BLaER1 treated with 17β-estradiol and CSF1 and Interleukin-3, amounts not matched to agents 10 nM and 100 nM (cell line): ENCODE measurements around the gene ZC3H12D.
A peak's percentile ranks its signal among the peaks of the same experiment; 100 is the strongest.

Experiments used
- H3K27ac ChIP-seq, 11 experiments: shearing (Covaris generic); formaldehyde crosslinking; 2 replicates each; pipeline ENCODE4 v1.8.1; 2022
- H3K27me3 ChIP-seq, 11 experiments: shearing (Covaris generic); formaldehyde crosslinking; 2 replicates each; pipeline ENCODE4 v1.8.1; 2022
- H3K36me3 ChIP-seq, 11 experiments: shearing (Covaris generic); formaldehyde crosslinking; 2 replicates each; pipeline ENCODE4 v1.8.1; 2022
- H3K4me1 ChIP-seq, 10 experiments: shearing (Covaris generic); formaldehyde crosslinking; 2 replicates each; pipeline ENCODE4 v1.8.1; 2022
- H3K4me2 ChIP-seq, 11 experiments: shearing (Covaris generic); formaldehyde crosslinking; 2 replicates each; pipeline ENCODE4 v1.8.1; 2022
- H3K4me3 ChIP-seq, 10 experiments: shearing (Covaris generic); formaldehyde crosslinking; 2 replicates each; pipeline ENCODE4 v1.8.1; 2022
- H3K9ac ChIP-seq, 11 experiments: shearing (Covaris generic); formaldehyde crosslinking; 2 replicates each; pipeline ENCODE4 v1.8.1; 2022
- H3K9me3 ChIP-seq, 11 experiments: shearing (Covaris generic); formaldehyde crosslinking; replicated peaks in 1 of 11; 2 replicates each; pipeline ENCODE4 v1.8.1; 2022
- H4K20me1 ChIP-seq, 11 experiments: shearing (Covaris generic); formaldehyde crosslinking; 2 replicates each; pipeline ENCODE4 v1.8.1; 2022
- Cebpa-rat ChIP-seq, 11 experiments: shearing (Covaris generic); IDR thresholded peaks; 2 replicates each; pipeline ENCODE4 v1.8.1; 2022

The ZC3H12D gene

GRCh38 chr6:149492798-149493343 is 8.1 kb upstream of the ZC3H12D start:
- H3K4me1 ChIP-seq, result peaks cover 19 to 60% (median 29%) of the 10 kb centered on the region in 10 experiments
- H3K27me3 ChIP-seq, result no peaks in the 10 kb centered on the region
- H3K9me3 ChIP-seq, result no peaks in the 10 kb centered on the region
- peaks cover 0 to 8% (median 0%) of the 10 kb centered on the region in 11 experiments; a peak in 3 of 22 replicates for H3K36me3 ChIP-seq
- peak overlapping the region in 2 of 11 experiments; percentile 46 to 82; a peak in 4 of 22 replicates for H3K4me2 ChIP-seq
- no peak overlapping the region for H3K27ac ChIP-seq
- no peaks in the 10 kb centered on the region for H4K20me1 ChIP-seq
- TF ChIP-seq Cebpa-rat (IDR thresholded peaks at IDR 0.05), result no peak
- H3K9ac ChIP-seq, result no peak overlapping the region
- no peak overlapping the region for H3K4me3 ChIP-seq

DNA sequence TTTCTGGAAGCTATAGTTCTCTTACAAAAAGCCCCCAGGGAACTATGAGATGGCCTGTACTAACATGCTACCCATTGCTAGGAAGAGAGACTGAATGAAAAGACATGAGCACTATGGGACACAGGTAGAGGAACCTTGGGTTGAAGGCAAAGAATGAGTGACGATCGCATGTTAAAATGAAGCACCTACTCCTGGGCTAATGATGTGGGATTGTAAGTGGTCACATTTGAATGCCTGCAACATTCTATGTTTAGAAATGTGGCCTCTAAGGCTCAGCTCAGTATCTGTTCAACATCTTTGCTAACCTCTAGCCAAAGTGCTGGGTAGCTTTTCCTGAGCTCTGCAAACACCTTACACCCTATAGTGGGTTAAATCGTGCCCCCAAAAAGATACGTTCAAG is 5.2 kb upstream of the ZC3H12D start:
- Histone ChIP-seq H3K9ac (no peak overlapping the region), H3K4me1 (peaks cover 35 to 53% (median 49%) of the 10 kb centered on the region in 10 experiments), H3K4me2 (peak overlapping the region in 7 of 11 experiments; percentile 7 to 52 (median 44); a peak in 10 of 22 replicates), H3K4me3 (no peak overlapping the region), H4K20me1 (no peaks in the 10 kb centered on the region), H3K27ac (peak overlapping the region in 2 of 11 experiments; percentile 55 to 62; a peak in 4 of 22 replicates), H3K36me3 (no peaks in the 10 kb centered on the region), H3K9me3 (no peaks in the 10 kb centered on the region), H3K27me3 (no peaks in the 10 kb centered on the region)
- TF ChIP-seq Cebpa-rat (IDR thresholded peaks at IDR 0.05), result no peak

DNA sequence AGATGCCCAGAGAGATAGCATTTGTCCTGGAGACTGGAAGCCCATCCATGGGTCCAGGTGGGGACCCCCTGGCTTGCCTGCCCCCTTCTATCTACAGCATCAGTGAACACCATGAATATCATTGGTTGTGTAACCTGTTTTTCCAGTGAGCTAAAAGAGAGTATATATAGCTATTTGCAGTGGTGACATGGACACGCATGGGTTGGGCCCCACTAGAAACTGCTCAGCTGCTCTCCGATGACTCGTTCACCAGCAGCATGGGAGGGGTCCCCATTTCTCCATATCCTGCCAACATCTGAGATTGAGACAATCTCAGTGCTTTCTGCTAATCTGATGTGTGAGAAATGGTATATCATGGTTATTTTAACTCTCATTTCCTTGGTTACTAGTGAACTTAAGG is 4.0 kb upstream of the ZC3H12D start:
- peaks cover 40 to 63% (median 54%) of the 10 kb centered on the region in 10 experiments for H3K4me1 ChIP-seq
- peak overlapping the region; percentile 5 to 72 (median 44); a peak in 20 of 22 replicates for H3K4me2 ChIP-seq
- no peaks in the 10 kb centered on the region for H3K27me3 ChIP-seq
- TF ChIP-seq Cebpa-rat (IDR thresholded peaks at IDR 0.05), result peak in 1 of 11 experiments; percentile 12; a peak in 3 of 22 replicates
- H4K20me1 ChIP-seq, result no peaks in the 10 kb centered on the region
- no peak overlapping the region; a peak in 1 of 22 replicates for H3K9ac ChIP-seq
- H3K27ac ChIP-seq, result peak overlapping the region in 6 of 11 experiments; percentile 28 to 65 (median 54); a peak in 9 of 22 replicates
- H3K4me3 ChIP-seq, result no peak overlapping the region
- H3K36me3 ChIP-seq, result no peaks in the 10 kb centered on the region
- H3K9me3 ChIP-seq, result no peaks in the 10 kb centered on the region

- no peak overlapping the region for H3K9ac ChIP-seq
- no peak overlapping the region for H3K4me2 ChIP-seq
- TF ChIP-seq Cebpa-rat (IDR thresholded peaks at IDR 0.05), result no peak
- no peaks in the 10 kb centered on the region for H3K36me3 ChIP-seq
- no peaks in the 10 kb centered on the region for H4K20me1 ChIP-seq
- H3K4me3 ChIP-seq, result no peak overlapping the region
- H3K4me1 ChIP-seq, result peaks cover 26 to 78% (median 66%) of the 10 kb centered on the region in 10 experiments
- H3K27ac ChIP-seq, result no peak overlapping the region
- H3K9me3 ChIP-seq, result no peaks in the 10 kb centered on the region
- no peaks in the 10 kb centered on the region for H3K27me3 ChIP-seq
Observed at GRCh38 chr6:149487316-149487715, 2.5 kb upstream of the ZC3H12D start.

GRCh38 chr6:149483849-149484655 is 762 bp downstream of the ZC3H12D start:
- H3K9me3 ChIP-seq, result no peaks in the 10 kb centered on the region
- H3K4me2 ChIP-seq, result peak overlapping the region; percentile 92 to 100 (median 98)
- H3K27ac ChIP-seq, result peak overlapping the region; percentile 80 to 99 (median 94)
- H3K27me3 ChIP-seq, result no peaks in the 10 kb centered on the region
- H3K9ac ChIP-seq, result peak overlapping the region; percentile 80 to 94 (median 86)
- peak overlapping the region; percentile 57 to 73 (median 60) for H3K4me3 ChIP-seq
- TF ChIP-seq Cebpa-rat (IDR thresholded peaks at IDR 0.05), result no peak
- H3K4me1 ChIP-seq, result peaks cover 51 to 91% (median 80%) of the 10 kb centered on the region in 10 experiments
- no peaks in the 10 kb centered on the region; a peak in 1 of 22 replicates for H4K20me1 ChIP-seq
- peaks cover 0 to 14% (median 0%) of the 10 kb centered on the region in 11 experiments; a peak in 6 of 22 replicates for H3K36me3 ChIP-seq

DNA sequence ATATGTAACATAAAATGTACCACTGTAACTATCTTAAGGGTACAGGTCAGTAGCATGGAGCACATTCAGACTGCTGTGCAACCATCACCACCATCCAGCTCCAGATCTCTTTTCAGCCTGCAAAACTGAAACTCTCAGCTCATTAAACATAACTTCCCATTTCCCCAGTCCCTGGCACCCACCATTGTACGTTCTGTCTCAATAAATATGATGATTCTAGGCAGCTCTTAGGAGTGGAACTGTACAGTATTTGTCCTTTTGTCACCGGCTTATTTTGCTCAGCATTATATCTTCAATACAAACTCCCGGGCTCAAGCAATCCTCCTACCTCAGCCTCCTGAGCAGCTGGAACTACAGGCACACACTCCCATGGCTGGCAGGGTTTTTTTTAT is 1.5 kb downstream of the ZC3H12D start:
- TF ChIP-seq Cebpa-rat (IDR thresholded peaks at IDR 0.05), result no peak
- Histone ChIP-seq H3K27ac (peak overlapping the region; percentile 80 to 99 (median 94)), H3K4me3 (peak overlapping the region; percentile 57 to 73 (median 60)), H3K4me1 (peaks cover 50 to 90% (median 78%) of the 10 kb centered on the region in 10 experiments), H3K27me3 (no peaks in the 10 kb centered on the region), H3K9me3 (no peaks in the 10 kb centered on the region), H3K4me2 (peak overlapping the region; percentile 92 to 100 (median 98)), H3K9ac (peak overlapping the region; percentile 80 to 94 (median 86)), H4K20me1 (no peaks in the 10 kb centered on the region; a peak in 1 of 22 replicates), H3K36me3 (peaks cover 0 to 21% (median 0%) of the 10 kb centered on the region in 11 experiments; a peak in 6 of 22 replicates)

GRCh38 chr6:149482545-149483333 is 2.1 kb downstream of the ZC3H12D start:
- no peaks in the 10 kb centered on the region for H3K9me3 ChIP-seq
- no peaks in the 10 kb centered on the region for H3K27me3 ChIP-seq
- H3K36me3 ChIP-seq, result peaks cover 0 to 26% (median 0%) of the 10 kb centered on the region in 11 experiments; a peak in 6 of 22 replicates
- peak overlapping the region; percentile 80 to 99 (median 94) for H3K27ac ChIP-seq
- peak overlapping the region; percentile 57 to 73 (median 60) for H3K4me3 ChIP-seq
- peak overlapping the region; percentile 92 to 100 (median 98) for H3K4me2 ChIP-seq
- no peak for TF ChIP-seq Cebpa-rat (IDR thresholded peaks at IDR 0.05)
- peak overlapping the region; percentile 80 to 94 (median 86) for H3K9ac ChIP-seq
- peaks cover 50 to 89% (median 77%) of the 10 kb centered on the region in 10 experiments for H3K4me1 ChIP-seq
- peaks cover 0 to 3% (median 0%) of the 10 kb centered on the region in 11 experiments; a peak in 3 of 22 replicates for H4K20me1 ChIP-seq

GRCh38 chr6:149480502-149481280 is 4.1 kb downstream of the ZC3H12D start:
- Histone ChIP-seq H3K4me1 (peaks cover 52 to 90% (median 70%) of the 10 kb centered on the region in 10 experiments), H4K20me1 (peaks cover 0 to 24% (median 0%) of the 10 kb centered on the region in 11 experiments; a peak in 5 of 22 replicates), H3K4me2 (peak overlapping the region; percentile 92 to 100 (median 98)), H3K9me3 (no peaks in the 10 kb centered on the region), H3K27ac (peak overlapping the region; percentile 80 to 99 (median 94)), H3K36me3 (peaks cover 0 to 45% (median 7%) of the 10 kb centered on the region in 11 experiments; a peak in 11 of 22 replicates), H3K4me3 (peak overlapping the region; percentile 57 to 73 (median 60)), H3K27me3 (no peaks in the 10 kb centered on the region), H3K9ac (peak overlapping the region; percentile 80 to 94 (median 86))
- TF ChIP-seq Cebpa-rat (IDR thresholded peaks at IDR 0.05), result no peak
